Activated T-helper 1 cell treated with anti-CD3 and anti-CD28 coated beads, Interleukin-12 subunit alpha, Interleukin-12 subunit beta, Interleukin-2, Interleukin-4 antibody, amounts not matched to agents 30 ng/mL and 10 ng/mL and 1 ng/mL, durations not matched to agents 14 hours and 24 hours and 36 hours (primary cell): Measurements from ENCODE around the gene YPEL3. TPM values are rescaled to one million over a fixed set of nuclear protein-coding genes. Genes with fewer than 3 reads are reported as not detected.
"Not testable (repeated sequence)": the region's sequence is repeated elsewhere in the genome, so short reads cannot be mapped to it uniquely, and the experiment has no call there.

Source experiments
- DNase-seq: peaks from one replicate; pipeline ENCODE4 v3.0.0; 2021; ENCODE audit warnings: low spot score
- H3K27ac Mint-ChIP-seq: one replicate; pipeline ENCODE4 v1.8.0; 2021; ENCODE audit warnings: mild to moderate bottlenecking, mixed read lengths
- H3K27me3 Mint-ChIP-seq: one replicate; pipeline ENCODE4 v1.8.0; 2022; ENCODE audit warnings: mild to moderate bottlenecking, moderate library complexity, mixed read lengths; ENCODE audit not compliant: insufficient read depth
- H3K36me3 Mint-ChIP-seq: one replicate; pipeline ENCODE4 v1.8.0; 2021; ENCODE audit warnings: low read depth, mixed read lengths
- H3K4me1 Mint-ChIP-seq: one replicate; pipeline ENCODE4 v1.8.0; 2021; ENCODE audit warnings: low read depth, mixed read lengths
- H3K4me3 Mint-ChIP-seq: one replicate; pipeline ENCODE4 v1.8.0; 2021; ENCODE audit warnings: mild to moderate bottlenecking, moderate library complexity, mixed read lengths
- H3K9me3 Mint-ChIP-seq: one replicate; pipeline ENCODE4 v1.8.0; 2021; ENCODE audit warnings: mixed read lengths
- intact Hi-C: fragments of 100-400 bp; cut with micrococcal nuclease; formaldehyde crosslinking; loops from one replicate; pipeline ENCODE4 v1.15.1; 2024
- total RNA-seq: library from RNA; stranded (reverse); gene quantifications from 2 replicates; pipeline ENCODE4 v1.2.3, GENCODE V29; 2022

YPEL3 gene
- total RNA-seq, 1 donor from 2014 or later, result 15.1 TPM

DNA sequence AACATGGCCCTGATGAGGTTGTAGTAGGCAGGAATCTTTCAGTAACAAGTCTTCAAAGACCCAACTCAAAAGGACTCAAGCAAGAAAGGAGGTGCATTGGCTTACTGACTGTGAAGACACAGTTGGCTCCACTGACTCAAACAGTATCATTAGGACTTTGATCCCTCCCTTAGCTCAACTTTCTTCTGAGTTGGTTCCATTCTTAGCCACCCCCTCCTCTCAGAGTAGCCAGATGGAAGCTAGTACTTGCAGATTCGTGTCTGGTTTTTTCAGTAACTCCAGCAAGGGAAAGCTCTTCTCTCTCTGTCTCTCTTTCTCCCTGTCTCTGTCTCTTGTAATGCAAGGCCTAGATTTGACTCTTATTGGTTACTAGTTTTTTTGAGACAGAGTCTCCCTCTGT is 32.0 kb upstream of the YPEL3 start:
- Mint-ChIP-seq H3K36me3 (no peaks in the 10 kb centered on the region), H3K27me3 (no peaks in the 10 kb centered on the region), H3K9me3 (no peaks in the 10 kb centered on the region), H3K27ac (no peak overlapping the region), H3K4me3 (no peak overlapping the region), H3K4me1 (peaks cover 10% of the 10 kb centered on the region)
- intact Hi-C loops, result no loop called here
- DNase-seq, result no peak

DNA sequence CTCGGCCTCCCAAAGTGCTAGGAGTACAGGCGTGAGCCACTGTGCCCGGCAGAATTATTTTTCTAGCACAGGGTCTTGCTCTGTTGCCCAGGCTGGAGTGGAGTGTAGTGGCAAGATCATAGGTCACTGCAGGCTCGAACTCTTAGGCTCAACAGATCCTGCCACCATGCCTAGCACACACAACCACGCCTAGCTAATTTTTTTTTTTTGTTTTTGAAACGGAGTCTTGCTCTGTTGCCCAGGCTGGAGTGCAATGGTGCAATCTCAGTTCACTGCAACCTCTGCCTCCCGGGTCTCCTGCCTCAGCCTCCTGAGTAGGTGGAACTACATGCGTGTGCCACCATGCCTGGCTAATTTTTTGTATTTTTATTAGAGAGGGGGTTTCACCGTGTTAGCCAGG is 29.7 kb upstream of the YPEL3 start:
- DNase-seq, H3K27me3 Mint-ChIP-seq, H3K9me3 Mint-ChIP-seq, intact Hi-C loops, H3K36me3 Mint-ChIP-seq, H3K4me3 Mint-ChIP-seq, H3K27ac Mint-ChIP-seq: not testable (repeated sequence)
- H3K4me1 Mint-ChIP-seq, result peaks cover 24% of the 10 kb centered on the region

DNA sequence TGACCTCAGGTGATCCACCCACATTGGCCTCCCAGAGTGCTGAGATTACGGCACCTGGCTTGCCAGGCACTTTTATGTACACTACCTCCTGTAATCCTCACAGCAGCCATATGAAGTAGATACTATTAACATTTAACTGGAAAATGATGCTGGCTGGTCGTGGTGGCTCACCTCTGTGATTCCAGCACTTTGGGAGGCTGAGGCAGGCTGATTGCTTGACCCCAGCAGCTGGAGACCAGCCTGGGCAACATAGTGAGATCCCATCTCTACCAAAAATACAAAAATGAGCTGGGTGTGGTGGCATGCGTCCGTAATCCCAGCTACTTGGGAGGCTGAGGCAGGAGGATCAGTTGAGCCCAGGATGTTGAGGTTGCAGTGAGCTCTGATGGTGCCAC is 29.0 kb upstream of the YPEL3 start:
- Mint-ChIP-seq H3K4me1 (peaks cover 31% of the 10 kb centered on the region), H3K36me3 (peaks cover 2% of the 10 kb centered on the region), H3K9me3 (no peaks in the 10 kb centered on the region), H3K4me3 (no peak overlapping the region), H3K27ac (no peak overlapping the region), H3K27me3 (no peaks in the 10 kb centered on the region)
- no peak for DNase-seq
- intact Hi-C loops, result loop anchor here (5.0 kb wide), 1 partner anchor 282 kb away; the partner anchor contains the start of gene ZNF771

DNA sequence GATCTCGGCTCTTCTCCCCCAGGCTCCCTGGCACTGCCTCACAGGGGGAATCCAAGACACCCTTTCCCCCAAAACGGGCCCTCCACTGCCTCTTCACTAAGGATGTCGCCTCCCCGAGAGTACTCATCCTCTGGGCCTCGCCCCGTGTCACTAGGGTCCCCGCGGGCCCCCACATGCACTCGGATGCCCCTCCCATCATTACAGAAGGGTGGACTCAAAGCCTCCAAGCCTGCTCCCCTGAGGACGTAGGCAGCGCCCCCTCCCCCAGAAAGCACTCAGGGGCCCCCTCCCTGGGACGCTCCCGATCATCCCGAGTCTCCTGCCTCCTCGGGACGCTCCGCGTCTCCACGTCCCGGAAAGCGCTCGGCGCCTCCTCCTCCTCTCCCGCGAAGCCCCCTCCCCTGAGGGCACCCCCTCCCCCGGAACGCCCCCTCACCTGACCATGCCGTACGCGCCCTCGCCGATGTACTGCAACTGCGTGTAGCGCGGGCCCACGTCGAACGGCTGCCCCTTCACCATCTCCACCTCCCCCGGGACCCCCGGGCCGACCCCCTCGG is 26.7 kb upstream of the YPEL3 start:
- Mint-ChIP-seq H3K4me1 (peaks cover 32% of the 10 kb centered on the region), H3K4me3 (peak overlapping the region; percentile 90), H3K36me3 (peaks cover 6% of the 10 kb centered on the region), H3K27me3 (no peaks in the 10 kb centered on the region), H3K9me3 (no peaks in the 10 kb centered on the region), H3K27ac (peak overlapping the region; percentile 91)
- intact Hi-C loops, result loop anchor here (1.0 to 5.0 kb wide), 4 partner anchors 30 to 488 kb away; partner anchors contain the start of genes ALDOA, ZNF689 and ZNF771
- peak; percentile 6 for DNase-seq

DNA sequence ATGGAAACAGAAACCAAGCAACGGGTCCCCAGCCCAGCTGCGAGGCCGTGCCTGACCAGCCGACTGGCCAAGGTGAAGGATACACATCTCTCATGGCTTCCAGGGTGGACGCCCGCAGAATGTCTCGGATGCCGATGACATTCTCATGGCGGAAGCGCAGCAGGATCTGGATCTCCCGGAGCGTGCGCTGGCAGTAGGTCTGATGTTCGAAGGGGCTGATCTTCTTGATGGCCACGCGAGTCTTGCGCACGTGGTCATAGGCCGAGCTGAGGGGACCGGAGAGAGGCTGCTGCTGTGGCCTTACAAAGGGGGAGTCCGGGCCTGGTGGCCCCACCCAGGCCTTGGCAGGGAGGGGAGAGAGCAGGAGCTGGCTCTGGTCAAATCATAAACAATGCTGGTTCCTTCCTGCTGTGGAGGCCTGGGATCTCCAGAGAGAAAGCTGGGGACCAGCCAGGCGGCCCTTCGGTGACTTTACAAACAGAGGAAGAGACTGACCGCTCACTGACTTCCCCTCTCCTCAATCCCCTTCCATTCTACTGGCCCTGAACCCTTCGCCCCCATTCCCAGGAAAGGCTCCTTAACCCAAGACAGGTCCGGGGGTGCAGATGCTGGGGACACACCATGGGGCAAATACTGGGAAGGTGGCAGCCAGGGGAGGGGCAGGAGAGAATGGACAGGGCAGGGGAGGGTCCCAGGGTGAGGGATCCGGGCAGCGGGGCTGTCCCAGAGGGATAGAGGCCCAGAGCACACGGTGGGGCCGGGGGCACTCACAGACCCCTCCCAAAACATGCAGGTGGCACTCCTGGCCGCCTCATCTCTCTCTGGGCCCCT is 25.9 kb upstream of the YPEL3 start:
- H3K36me3 Mint-ChIP-seq, result peaks cover 6% of the 10 kb centered on the region
- H3K4me1 Mint-ChIP-seq, result peaks cover 32% of the 10 kb centered on the region
- DNase-seq, result no peak
- H3K4me3 Mint-ChIP-seq, result peak overlapping the region; percentile 90
- intact Hi-C loops, result loop anchor here (1.0 to 5.0 kb wide), 3 partner anchors 57 to 488 kb away; partner anchors contain the start of genes ALDOA, ZNF689 and ZNF771
- no peaks in the 10 kb centered on the region for H3K27me3 Mint-ChIP-seq
- H3K27ac Mint-ChIP-seq, result peak overlapping the region; percentile 91
- no peaks in the 10 kb centered on the region for H3K9me3 Mint-ChIP-seq

DNA sequence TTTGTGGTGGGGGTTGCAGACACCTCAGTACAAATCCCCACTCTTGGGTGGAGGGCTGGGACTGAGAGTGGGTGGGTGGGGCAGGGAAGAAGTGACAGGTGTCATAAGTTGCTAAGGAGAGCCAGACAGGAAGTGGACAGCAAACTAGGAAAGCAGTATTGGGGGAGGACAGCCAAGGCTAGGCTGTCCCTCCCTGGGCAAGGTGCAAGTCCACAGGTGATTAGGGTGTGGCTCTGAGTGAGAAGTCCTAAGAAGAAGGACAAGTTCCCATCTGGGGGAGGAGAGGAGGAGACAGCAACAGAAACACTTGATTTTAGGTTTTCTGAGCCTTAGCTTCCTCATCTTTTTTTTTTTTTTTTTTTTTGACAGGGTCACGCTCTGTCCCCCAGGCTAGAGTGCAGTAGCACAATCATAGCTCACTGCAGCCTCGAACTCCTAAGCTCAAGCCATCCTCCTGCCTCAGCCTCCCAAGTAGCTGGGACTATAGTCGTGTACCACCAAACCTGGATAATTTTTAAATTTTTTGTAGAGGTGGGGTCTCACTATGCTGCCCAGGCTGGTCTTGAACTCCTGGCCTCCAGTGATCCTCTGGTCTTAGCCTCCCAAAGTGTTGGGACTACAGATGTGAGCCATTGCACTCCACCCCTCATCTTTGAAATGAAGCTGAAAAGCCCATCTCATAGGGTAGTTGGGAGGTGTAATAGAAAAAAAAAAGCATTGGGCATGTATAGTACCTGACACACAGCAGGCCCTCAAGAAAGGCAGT is 24.5 kb upstream of the YPEL3 start:
- peak overlapping the region; percentile 72 for H3K27ac Mint-ChIP-seq
- peak overlapping the region; percentile 42 for H3K4me3 Mint-ChIP-seq
- H3K36me3 Mint-ChIP-seq, result peaks cover 6% of the 10 kb centered on the region
- intact Hi-C loops, result loop anchor here (5.0 kb wide), 1 partner anchor 287 kb away; the partner anchor contains the start of gene ZNF771
- DNase-seq, result no peak
- no peaks in the 10 kb centered on the region for H3K27me3 Mint-ChIP-seq
- H3K9me3 Mint-ChIP-seq, result no peaks in the 10 kb centered on the region
- peaks cover 32% of the 10 kb centered on the region for H3K4me1 Mint-ChIP-seq

DNA sequence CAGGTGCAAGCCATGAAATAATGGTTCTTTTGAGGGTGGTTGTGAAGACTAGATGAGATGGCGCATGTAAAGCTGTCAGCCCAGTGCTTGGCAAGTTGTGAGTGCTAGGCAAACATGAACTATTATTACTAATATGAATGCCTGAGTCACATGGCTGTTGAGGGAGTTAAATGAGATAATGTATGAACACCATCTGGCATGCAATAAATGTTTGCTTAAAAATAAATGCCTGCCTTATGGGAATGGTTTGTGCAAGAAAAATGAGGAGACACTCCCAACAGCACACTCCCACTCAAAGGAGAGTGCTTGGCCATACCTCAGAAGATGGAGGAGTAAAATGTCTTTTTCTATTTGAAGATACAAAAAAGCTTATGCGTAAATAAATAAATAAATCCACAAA is 23.4 kb upstream of the YPEL3 start:
- H3K27ac Mint-ChIP-seq, result no peak overlapping the region
- no peaks in the 10 kb centered on the region for H3K9me3 Mint-ChIP-seq
- DNase-seq, result no peak
- H3K36me3 Mint-ChIP-seq, result peaks cover 6% of the 10 kb centered on the region
- no peaks in the 10 kb centered on the region for H3K27me3 Mint-ChIP-seq
- no peak overlapping the region for H3K4me3 Mint-ChIP-seq
- intact Hi-C loops, result no loop called here
- peaks cover 28% of the 10 kb centered on the region for H3K4me1 Mint-ChIP-seq

DNA sequence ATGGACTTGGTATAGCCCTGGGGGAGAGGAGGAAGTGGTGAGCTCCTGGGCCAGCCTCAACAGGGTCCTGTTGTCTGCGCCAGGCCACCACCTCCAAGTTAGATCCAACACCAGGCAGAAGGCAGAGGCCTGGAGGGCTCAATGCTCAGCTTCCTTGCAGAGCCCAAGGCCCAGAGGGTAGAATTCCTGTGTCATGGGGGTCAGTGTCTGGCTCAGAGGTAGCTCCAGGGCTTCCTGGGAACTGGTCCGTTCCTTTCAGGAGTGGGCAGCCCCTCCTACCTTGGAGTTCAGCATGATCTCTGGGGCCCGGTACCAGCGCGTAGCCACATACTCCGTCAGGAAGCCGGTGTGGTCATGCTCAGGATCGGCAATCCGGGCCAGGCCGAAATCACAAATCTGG is 21.8 kb upstream of the YPEL3 start:
- H3K27me3 Mint-ChIP-seq, result no peaks in the 10 kb centered on the region
- no peak for DNase-seq
- intact Hi-C loops, result no loop called here
- no peak overlapping the region for H3K27ac Mint-ChIP-seq
- peaks cover 22% of the 10 kb centered on the region for H3K4me1 Mint-ChIP-seq
- H3K9me3 Mint-ChIP-seq, result no peaks in the 10 kb centered on the region
- no peak overlapping the region for H3K4me3 Mint-ChIP-seq
- H3K36me3 Mint-ChIP-seq, result peaks cover 6% of the 10 kb centered on the region

DNA sequence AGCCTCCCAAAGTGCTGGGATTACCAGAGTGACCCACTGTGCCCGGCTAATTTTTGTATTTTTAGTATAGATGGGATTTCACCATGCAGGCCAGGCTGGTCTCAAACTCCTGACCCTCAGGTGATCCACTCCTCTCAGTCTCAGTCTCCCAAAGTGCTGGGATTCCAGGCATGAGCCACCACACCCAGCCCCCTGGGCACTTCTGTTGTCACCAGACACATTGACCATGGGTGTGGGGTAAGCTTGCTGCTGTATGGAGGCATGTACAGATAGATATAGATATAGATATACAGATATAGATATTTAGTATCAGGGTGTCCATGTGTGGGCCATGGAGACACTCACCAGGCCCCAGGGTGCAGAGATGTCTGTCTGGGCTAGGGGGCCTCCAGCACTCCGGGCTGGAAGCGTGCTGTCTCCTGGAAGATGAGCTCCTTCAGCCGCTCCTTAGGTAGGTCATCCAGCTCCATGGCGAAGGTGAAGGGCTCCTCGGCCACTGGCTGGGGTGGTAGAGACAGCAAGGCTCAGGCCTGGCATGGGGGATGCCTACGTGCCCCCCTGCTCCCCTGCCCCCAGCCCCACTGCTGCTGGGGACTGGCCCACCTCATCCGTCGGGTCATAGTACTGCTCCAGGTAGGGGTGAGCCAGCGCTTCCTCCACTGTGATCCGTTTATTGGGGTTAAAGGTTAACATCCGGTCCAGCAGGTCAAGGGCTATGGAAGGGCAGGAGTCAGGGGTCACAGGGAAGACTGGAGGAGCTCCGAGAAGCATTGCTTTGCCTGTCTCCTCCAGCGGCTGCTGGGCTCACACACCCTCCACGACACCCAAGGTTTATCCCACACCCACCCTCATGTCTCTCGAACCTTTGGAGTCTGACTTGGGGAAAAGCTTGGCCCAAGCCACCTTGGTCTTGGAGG is 20.5 kb upstream of the YPEL3 start:
- Mint-ChIP-seq H3K4me1 (peaks cover 16% of the 10 kb centered on the region), H3K27me3 (no peaks in the 10 kb centered on the region), H3K36me3 (peaks cover 9% of the 10 kb centered on the region), H3K9me3 (no peaks in the 10 kb centered on the region), H3K27ac (no peak overlapping the region), H3K4me3 (no peak overlapping the region)
- intact Hi-C loops, result no loop called here
- DNase-seq, result no peak

DNA sequence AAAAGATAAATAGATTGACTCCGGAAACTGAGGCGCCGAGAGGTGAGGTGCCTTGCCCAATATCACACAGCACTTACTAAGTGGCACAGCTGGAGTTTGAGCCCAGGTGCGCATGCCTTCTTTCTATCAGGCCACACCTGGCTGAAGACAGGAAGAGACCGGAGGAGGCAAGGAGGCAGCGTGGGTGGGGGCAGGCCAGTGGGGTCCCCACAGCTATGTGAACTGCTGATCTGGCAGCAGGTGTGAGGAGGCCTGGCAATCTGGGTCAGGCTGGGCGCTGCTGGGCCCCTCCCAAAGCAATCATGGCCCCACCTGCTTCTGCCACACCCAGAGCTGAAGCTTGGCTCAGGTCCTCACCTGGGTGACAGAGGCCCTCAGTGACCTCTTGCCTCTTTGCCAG is 19.2 kb upstream of the YPEL3 start:
- Mint-ChIP-seq H3K9me3 (no peaks in the 10 kb centered on the region), H3K4me3 (no peak overlapping the region), H3K4me1 (peaks cover 3% of the 10 kb centered on the region), H3K36me3 (peaks cover 14% of the 10 kb centered on the region), H3K27ac (no peak overlapping the region), H3K27me3 (no peaks in the 10 kb centered on the region)
- no peak for DNase-seq
- intact Hi-C loops, result no loop called here

DNA sequence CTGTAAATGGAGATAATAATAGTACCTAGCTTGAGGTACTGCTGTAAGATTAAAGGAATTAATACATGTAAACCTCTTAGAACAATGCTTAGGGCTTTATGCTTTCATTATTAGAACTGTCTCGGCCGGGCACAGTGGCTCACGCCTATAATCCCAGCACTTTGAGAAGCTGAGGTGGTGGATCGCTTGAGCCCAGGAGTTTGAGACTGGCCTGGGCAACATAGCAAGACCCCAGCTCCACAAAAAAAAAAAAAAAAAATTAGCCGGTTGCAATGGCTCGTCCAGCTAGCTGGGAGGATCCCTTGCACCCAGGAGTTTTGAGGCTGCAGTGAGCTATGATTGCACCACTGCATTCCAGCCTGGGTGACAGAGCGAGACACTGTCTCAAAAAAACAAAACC is 18.8 kb upstream of the YPEL3 start:
- H3K9me3 Mint-ChIP-seq, H3K4me3 Mint-ChIP-seq, DNase-seq, H3K4me1 Mint-ChIP-seq, H3K27me3 Mint-ChIP-seq, intact Hi-C loops, H3K27ac Mint-ChIP-seq: not testable (repeated sequence)
- H3K36me3 Mint-ChIP-seq, result peaks cover 14% of the 10 kb centered on the region

DNA sequence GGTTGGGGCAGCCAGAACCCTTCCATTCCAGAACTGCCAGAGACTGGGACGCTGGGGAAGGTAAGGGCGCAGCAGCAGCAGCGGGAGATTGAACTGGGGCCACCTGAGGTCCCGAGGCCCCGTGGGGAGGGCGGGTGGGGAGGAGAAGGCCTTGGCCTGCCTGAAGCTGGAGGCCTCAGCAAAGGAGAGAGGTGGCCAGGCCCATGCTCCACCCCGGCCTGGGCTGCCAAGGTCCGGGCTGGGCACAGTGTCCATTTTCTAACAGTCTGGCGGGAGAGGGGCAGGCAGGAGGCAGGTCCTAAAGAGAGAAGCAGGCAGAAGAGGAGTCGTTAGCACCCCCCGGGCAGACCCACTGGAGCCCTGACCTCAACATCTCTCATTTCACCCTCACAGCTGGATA is 18.4 kb upstream of the YPEL3 start:
- Mint-ChIP-seq H3K4me1 (no peaks in the 10 kb centered on the region), H3K27ac (peak overlapping the region; percentile 40), H3K36me3 (peaks cover 13% of the 10 kb centered on the region), H3K9me3 (no peaks in the 10 kb centered on the region), H3K4me3 (no peak overlapping the region), H3K27me3 (no peaks in the 10 kb centered on the region)
- intact Hi-C loops, result no loop called here
- no peak for DNase-seq
